Sciatic nerve (tissue), 2 donors: ENCODE data around the gene ROBO3. TPM values are rescaled to one million over a fixed set of nuclear protein-coding genes. Genes with fewer than 3 reads are reported as not detected.

Source experiments
- ATAC-seq: fragments of 200-7000 bp; cut with Tn5 transposase; one replicate; pipeline ENCODE4 v1.9.1; 2020; ENCODE audit warnings: mild to moderate bottlenecking, moderate library complexity
- DNase-seq: peaks from one replicate; pipeline ENCODE4 v3.0.0-alpha.2; 2020; ENCODE audit warnings: low spot score
- intact Hi-C: fragments of 100-400 bp; cut with DNase I; formaldehyde crosslinking; loops from one replicate; pipeline ENCODE4 v1.14.2; 2022
- total RNA-seq: library from RNA; stranded (reverse); fragmentation: NEBNext Ultra II Directional; extraction: Animal tissue kit (Norgen Biotek cat#: 25700); gene quantifications from one replicate; pipeline ENCODE4 v1.2.1, GENCODE V29; 2021
- donor health status: DM: no; HTN: no; CAD: no.
- donor health status: DM: no; HTN: no; CAD: no.

The ROBO3 gene
- 36.6 TPM for total RNA-seq

- ATAC-seq, result no peak
- intact Hi-C loops, result loop anchor here (10.0 kb wide), 1 partner anchor 191 kb away; the partner anchor contains the start of genes SIAE and SPA17
- no peak for DNase-seq
Observed at GRCh38 chr11:124865181-124865901, at the start of gene ROBO3. TSS of gene ROBO3 (plus strand) at chr11:124865432. CDS start at chr11:124865578, 146 bp downstream.

- no peak for DNase-seq
- intact Hi-C loops, result no loop called here
- ATAC-seq, result no peak
Observed at GRCh38 chr11:124817036-124817435, 48.2 kb upstream of the ROBO3 start.

- no peak for ATAC-seq
- no peak for DNase-seq
- intact Hi-C loops, result no loop called here
Observed at GRCh38 chr11:124821995-124822730, 43.1 kb upstream of the ROBO3 start.

GRCh38 chr11:124823512-124824376, 41.5 kb upstream of the ROBO3 start:
- intact Hi-C loops, result no loop called here
- no peak for ATAC-seq
- DNase-seq, result no peak

DNA sequence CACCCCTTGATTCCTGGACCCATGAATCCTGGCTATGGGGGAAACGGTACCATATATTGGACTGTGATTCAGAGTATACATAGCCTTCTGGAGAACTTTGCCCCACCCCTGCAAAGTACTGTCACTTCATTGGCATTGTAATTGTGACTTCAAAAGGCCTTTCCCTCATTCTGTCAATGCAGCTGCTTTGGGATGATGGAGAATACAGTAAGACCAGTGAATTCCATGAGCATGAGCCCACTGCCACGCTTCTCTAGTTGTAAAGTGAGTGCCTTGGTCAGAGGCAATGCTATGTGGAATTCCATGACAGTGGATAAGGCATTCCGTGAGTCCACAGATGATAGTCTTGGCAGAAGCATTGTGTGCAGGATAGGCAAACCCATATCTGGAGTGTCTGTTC, 39.4 kb upstream of the ROBO3 start:
- DNase-seq (no peak), ATAC-seq (no peak)
- intact Hi-C loops, result no loop called here

GRCh38 chr11:124829986-124830385, 35.2 kb upstream of the ROBO3 start:
- ATAC-seq (no peak), DNase-seq (no peak)
- intact Hi-C loops, result loop anchor here (10.0 kb wide), 1 partner anchor 165 kb away; no protein-coding TSS in a partner anchor

DNA sequence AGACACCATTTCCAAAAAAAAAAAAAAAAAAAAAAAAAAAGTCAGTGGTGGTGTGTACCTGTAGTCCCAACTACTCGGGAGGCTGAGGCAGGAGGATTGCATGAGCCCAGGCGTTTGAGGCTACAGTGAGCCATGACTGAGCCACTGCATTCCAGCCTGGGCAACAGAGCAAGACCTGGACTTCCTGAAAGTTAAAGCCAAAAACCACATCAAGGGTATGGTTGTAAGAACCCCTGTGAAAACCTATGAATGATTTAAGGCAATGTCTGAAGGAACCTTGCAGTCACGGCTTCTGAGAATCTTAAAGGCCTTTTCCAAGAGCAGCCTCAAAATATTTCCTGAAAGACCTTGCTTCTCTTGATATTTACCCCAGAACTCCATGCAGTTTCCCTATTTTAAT, 34.5 kb upstream of the ROBO3 start:
- intact Hi-C loops, result loop anchor here (10.0 kb wide), 1 partner anchor 166 kb away; no protein-coding TSS in a partner anchor
- no peak for ATAC-seq
- DNase-seq, result no peak

- DNase-seq, result no peak
- ATAC-seq, result no peak
- intact Hi-C loops, result loop anchor here (10.0 kb wide), 1 partner anchor 167 kb away; no protein-coding TSS in a partner anchor
Observed at GRCh38 chr11:124831897-124832296, 33.3 kb upstream of the ROBO3 start.

GRCh38 chr11:124832571-124832970, 32.7 kb upstream of the ROBO3 start:
- ATAC-seq (no peak), DNase-seq (no peak)
- intact Hi-C loops, result loop anchor here (10.0 kb wide), 1 partner anchor 168 kb away; no protein-coding TSS in a partner anchor

DNA sequence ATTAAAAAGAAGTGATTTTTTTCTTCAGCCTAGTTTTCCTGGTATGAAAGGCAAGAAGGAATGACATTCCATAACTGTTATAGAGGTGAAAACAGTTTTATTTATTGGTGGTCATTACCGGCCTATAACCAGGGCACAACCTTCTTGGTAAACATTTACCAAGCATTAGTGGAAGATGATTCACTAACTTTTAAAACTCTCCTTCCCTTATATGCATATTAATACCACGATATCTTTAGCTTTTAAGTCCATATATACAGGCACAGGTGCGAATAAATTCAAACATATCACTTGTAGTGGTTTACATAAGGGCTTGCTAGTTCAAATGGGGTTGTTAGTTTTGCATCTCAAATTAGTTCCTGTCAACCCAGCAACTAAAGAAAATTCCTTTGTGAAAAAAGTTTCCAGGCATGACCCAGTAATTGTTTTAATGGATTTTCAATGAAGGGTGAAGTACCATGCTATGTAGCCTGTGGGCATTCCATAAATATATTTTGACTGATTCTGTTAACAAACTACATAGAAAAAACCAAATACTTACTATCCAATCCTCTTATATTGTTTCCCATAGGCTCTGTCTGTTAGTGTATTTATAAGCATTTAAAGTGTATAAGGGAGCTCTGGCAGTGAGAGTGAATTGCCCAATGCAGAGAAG, 30.6 kb upstream of the ROBO3 start:
- no peak for ATAC-seq
- DNase-seq, result no peak
- intact Hi-C loops, result loop anchor here (10.0 kb wide), 1 partner anchor 170 kb away; no protein-coding TSS in a partner anchor

DNA sequence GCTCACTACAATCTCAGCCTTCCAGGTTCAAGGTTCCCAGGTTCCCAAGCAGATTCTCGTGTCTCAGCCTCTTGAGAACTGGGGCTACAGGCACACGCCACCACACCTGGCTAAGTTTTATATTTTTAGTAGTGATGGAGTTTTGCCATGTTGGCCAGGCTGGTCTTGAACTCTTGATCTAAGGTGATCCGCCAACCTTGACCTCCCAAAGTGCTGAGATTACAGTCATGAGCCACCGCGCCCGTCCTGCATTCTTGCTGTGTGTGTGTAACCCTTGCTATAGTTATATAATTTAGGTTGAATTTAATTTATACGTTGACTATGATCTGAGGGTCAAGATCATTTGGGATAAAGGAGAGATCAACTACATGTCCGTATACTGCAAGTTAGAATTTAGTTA, 29.3 kb upstream of the ROBO3 start:
- intact Hi-C loops, result loop anchor here (10.0 kb wide), 1 partner anchor 171 kb away; no protein-coding TSS in a partner anchor
- DNase-seq, result no peak
- ATAC-seq, result no peak

GRCh38 chr11:124837491-124837856, 27.8 kb upstream of the ROBO3 start:
- ATAC-seq (peak; percentile 66), DNase-seq (no peak)
- intact Hi-C loops, result loop anchor here (10.0 kb wide), 1 partner anchor 173 kb away; no protein-coding TSS in a partner anchor

DNA sequence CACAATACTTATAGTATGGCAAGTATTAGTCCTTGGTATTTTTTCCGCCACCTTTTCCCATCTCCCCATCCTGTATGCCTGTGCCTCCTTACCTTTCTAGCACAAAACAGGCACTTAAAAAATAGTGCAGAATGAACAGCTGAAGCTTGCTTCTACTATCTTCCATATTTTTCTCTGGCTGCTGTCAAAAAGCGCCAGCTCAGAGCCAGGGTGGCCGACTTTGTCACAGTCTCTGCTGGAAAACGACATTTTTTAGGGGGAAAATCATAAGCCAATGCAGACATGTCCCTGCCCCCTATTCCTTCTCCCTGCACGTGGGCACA, 26.5 kb upstream of the ROBO3 start:
- intact Hi-C loops, result loop anchor here (10.0 kb wide), 1 partner anchor 174 kb away; no protein-coding TSS in a partner anchor
- DNase-seq (no peak), ATAC-seq (no peak)

DNA sequence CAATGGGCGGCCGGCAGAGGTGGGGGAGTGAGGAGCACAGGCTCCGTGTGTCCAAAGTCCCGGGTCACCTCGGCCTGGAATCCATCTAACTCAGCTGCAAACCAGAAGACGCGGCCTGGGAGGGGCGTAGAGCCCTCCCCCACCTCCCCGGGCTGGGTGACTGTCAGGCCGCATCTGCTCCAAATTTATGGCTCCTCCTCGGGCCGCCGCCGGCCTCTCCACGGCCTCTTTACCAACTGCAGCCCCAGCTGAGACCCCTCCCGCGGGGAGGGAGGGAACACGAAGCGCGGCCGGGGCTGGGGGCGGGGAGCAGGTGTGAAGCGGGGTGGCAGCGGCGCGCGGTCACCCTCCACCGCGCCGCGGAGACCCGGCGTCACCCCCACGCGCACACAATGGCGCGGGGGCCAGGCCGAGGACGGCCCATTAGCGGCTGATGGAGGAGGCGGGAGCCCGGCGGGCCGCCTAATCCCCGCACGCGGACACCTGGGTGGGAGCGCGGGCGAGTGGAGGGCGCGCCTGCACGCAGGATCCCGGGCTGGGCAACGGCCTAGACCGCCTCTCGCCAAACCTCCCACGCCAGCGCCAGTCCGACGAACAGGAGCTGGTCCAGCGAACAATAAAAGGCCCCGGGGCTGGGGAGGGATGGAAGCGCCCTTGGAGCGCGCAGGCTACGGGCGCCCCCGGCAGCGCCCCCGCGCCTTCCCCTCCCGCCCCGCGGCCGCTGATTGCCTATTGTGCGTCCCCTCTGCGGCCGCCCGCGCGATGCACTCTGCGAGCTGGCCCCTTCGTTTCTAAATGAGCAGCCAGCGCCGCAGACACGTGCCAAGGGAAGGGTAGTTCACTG, 25.9 kb upstream of the ROBO3 start:
- DNase-seq, result no peak
- no peak for ATAC-seq
- intact Hi-C loops, result loop anchor here (10.0 kb wide), 1 partner anchor 175 kb away; no protein-coding TSS in a partner anchor

DNA sequence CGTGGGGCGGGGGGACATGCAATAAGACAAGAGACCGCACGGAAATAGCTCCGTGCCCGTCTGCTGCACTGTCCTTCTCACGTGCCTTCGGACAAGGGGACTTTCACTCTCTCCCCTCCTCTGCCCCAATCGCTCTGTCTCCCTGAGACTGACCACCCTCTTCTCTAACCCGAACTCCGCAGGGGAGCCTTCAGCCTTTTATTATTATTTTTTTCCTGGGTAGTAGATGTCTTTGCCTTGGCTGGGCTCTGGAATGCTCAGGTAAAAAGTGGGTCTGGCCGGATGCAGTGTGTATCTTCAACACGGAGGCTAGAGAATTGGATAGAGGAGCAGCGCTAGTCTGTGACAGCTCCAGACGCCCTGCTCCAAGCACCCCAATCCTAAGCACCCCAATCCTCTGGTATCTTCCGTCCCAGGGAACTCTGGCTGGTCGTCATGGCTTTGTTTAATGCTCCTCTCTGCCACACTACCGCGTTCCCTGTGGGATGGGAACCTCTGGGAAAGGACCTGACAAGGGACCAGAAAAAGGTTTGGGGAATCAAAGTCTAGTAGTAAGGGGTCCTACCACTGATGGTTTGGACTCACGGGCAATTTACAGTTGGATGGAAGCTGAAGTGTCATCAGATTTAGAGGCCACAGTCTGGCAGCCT, 25.1 kb upstream of the ROBO3 start:
- no peak for ATAC-seq
- DNase-seq, result no peak
- intact Hi-C loops, result loop anchor here (10.0 kb wide), 1 partner anchor 175 kb away; no protein-coding TSS in a partner anchor

DNA sequence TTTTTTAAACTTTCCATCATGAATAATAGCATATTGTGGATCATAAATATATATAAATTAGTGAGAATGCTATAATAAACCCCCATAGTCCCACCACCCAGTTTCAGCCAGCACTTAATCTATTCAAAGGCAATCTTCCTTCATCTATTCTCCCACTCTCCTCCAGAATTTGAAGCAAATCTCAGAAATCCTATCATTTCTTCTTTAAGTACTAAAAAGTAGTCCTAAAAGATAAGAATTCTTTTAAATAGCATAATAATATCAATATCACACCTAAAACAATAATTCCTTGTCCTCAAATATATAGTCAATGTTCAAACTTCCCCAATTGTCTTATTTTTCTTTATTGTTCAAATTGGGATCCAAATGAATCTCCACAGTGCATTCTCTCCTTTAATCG, 24.6 kb upstream of the ROBO3 start:
- DNase-seq (no peak), ATAC-seq (no peak)
- intact Hi-C loops, result no loop called here

- intact Hi-C loops, result no loop called here
- DNase-seq (no peak), ATAC-seq (no peak)
Observed at GRCh38 chr11:124841201-124841600, 24.0 kb upstream of the ROBO3 start.
